HepG2 (cell line): Measurements from ENCODE around the gene TFB1M. TPM values are rescaled to one million over a fixed set of nuclear protein-coding genes. Genes with fewer than 3 reads are reported as not detected.

ENCODE experiments used
- ATF7 ChIP-seq, 2 experiments: fragments of 450-650 bp in 1 of 2; sonication (generic) in 1 of 2; formaldehyde crosslinking in 1 of 2; IDR thresholded peaks; 2 replicates each; pipeline versions ENCODE4 v1.4.0 to v1.6.1; 2016 to 2020; ENCODE audit warnings: antibody characterized with exemption in 1 of 2, mild to moderate bottlenecking in 1 of 2, missing genetic modification reagents in 1 of 2
- ATF7-NPFF ChIP-seq: sonication (generic); formaldehyde crosslinking; IDR thresholded peaks from 2 replicates; pipeline ENCODE4 v1.8.1; 2023; ENCODE audit warnings: mild to moderate bottlenecking, low read depth, missing genetic modification reagents, moderate library complexity
- ATRX ChIP-seq: sonication (generic); formaldehyde crosslinking; IDR thresholded peaks from 2 replicates; pipeline ENCODE4 v1.4.0; 2020; ENCODE audit warnings: missing genetic modification reagents, borderline replicate concordance
- CHCHD3 ChIP-seq: sonication (generic); formaldehyde crosslinking; IDR thresholded peaks from 2 replicates; pipeline ENCODE4 v1.8.0; 2022; ENCODE audit warnings: mild to moderate bottlenecking, missing genetic modification reagents, moderate library complexity
- ETV5 ChIP-seq: IDR thresholded peaks from 2 replicates; pipeline ENCODE4 v1.6.1; 2018; ENCODE audit warnings: missing biosample characterization, missing genetic modification reagents, inconsistent platforms, borderline replicate concordance
- FOXA1 ChIP-seq, 2 experiments: fragments of 450-650 bp in 1 of 2; sonication (generic) in 1 of 2; formaldehyde crosslinking in 1 of 2; IDR thresholded peaks; 2 replicates each; pipeline versions ENCODE4 v1.4.0 to v1.6.1; 2016 to 2020; ENCODE audit warnings: missing genetic modification reagents in 1 of 2
- FOXK2 ChIP-seq: fragments of 450-650 bp; IDR thresholded peaks from 2 replicates; pipeline ENCODE4 v1.6.1; 2016
- GABPA ChIP-seq, 2 experiments: IDR thresholded peaks; 2 replicates each; pipeline ENCODE4 v1.6.1; 2011 to 2016; ENCODE audit warnings: low read depth in 2 of 2, low read length in 1 of 2, missing biosample characterization in 1 of 2, missing genetic modification characterization in 1 of 2
- GTF2F1 ChIP-seq: fragments of 150-350 bp; IDR thresholded peaks from 2 replicates; pipeline ENCODE4 v1.6.1; 2014; ENCODE audit warnings: low read length
- HNRNPLL ChIP-seq: fragments of 200-400 bp; formaldehyde crosslinking; IDR thresholded peaks from 2 replicates; pipeline ENCODE4 v1.6.1; 2017; ENCODE audit warnings: mild to moderate bottlenecking, low read depth, low read length; ENCODE audit not compliant: poor library complexity, severe bottlenecking
- KDM6A ChIP-seq: IDR thresholded peaks from 2 replicates; pipeline ENCODE4 v1.6.1; 2016; ENCODE audit warnings: low read depth
- MATR3 ChIP-seq: sonication (generic); formaldehyde crosslinking; IDR thresholded peaks from 2 replicates; pipeline ENCODE4 v1.4.0; 2020; ENCODE audit warnings: missing genetic modification reagents
- NKX3-1 ChIP-seq: sonication (generic); formaldehyde crosslinking; IDR thresholded peaks from 2 replicates; pipeline ENCODE4 v1.5.0; 2020; ENCODE audit warnings: missing genetic modification reagents
- SMARCE1 ChIP-seq: fragments of 450-650 bp; IDR thresholded peaks from 2 replicates; pipeline ENCODE4 v1.6.1; 2017; ENCODE audit warnings: borderline replicate concordance
- SRY ChIP-seq: sonication (generic); formaldehyde crosslinking; IDR thresholded peaks from 2 replicates; pipeline ENCODE4 v1.8.0; 2022; ENCODE audit warnings: mild to moderate bottlenecking, missing genetic modification reagents
- TBL1XR1 ChIP-seq: fragments of 150-350 bp; IDR thresholded peaks from 2 replicates; pipeline ENCODE4 v1.6.1; 2014; ENCODE audit warnings: borderline replicate concordance, low read length; ENCODE audit not compliant: partially characterized antibody
- TOE1 ChIP-seq: sonication (generic); formaldehyde crosslinking; IDR thresholded peaks from 2 replicates; pipeline ENCODE4 v1.4.0; 2020; ENCODE audit warnings: mild to moderate bottlenecking, missing genetic modification reagents
- XRCC5 ChIP-seq: fragments of 200-400 bp; formaldehyde crosslinking; optimal IDR thresholded peaks from 2 replicates; pipeline ENCODE3; 2017; ENCODE audit warnings: mild to moderate bottlenecking, low read length
- ZFP90 ChIP-seq: sonication (generic); formaldehyde crosslinking; IDR thresholded peaks from 2 replicates; pipeline ENCODE4 v1.8.0; 2022; ENCODE audit warnings: missing genetic modification reagents, mild to moderate bottlenecking, inconsistent platforms, borderline replicate concordance
- ZNF207 ChIP-seq: fragments of 450-650 bp; IDR thresholded peaks from 2 replicates; pipeline ENCODE4 v1.6.1; 2016; ENCODE audit warnings: antibody characterized with exemption, borderline replicate concordance
- ZNF326 ChIP-seq: sonication (generic); formaldehyde crosslinking; IDR thresholded peaks from 2 replicates; pipeline ENCODE4 v1.4.0; 2020; ENCODE audit warnings: missing genetic modification reagents, borderline replicate concordance
- ZNF614 ChIP-seq: IDR thresholded peaks from 2 replicates; pipeline ENCODE4 v1.6.1; 2018; ENCODE audit warnings: missing biosample characterization, missing genetic modification reagents, inconsistent platforms, borderline replicate concordance
- ZNF629 ChIP-seq: sonication (generic); formaldehyde crosslinking; conservative IDR thresholded peaks from 2 replicates; pipeline ENCODE4 v1.5.0; 2020; ENCODE audit warnings: missing genetic modification reagents
- ZNF772 ChIP-seq: sonication (generic); formaldehyde crosslinking; IDR thresholded peaks from 2 replicates; pipeline ENCODE4 v1.5.0; 2020; ENCODE audit warnings: mild to moderate bottlenecking, missing genetic modification reagents
- ZNF841 ChIP-seq: sonication (generic); formaldehyde crosslinking; IDR thresholded peaks from 2 replicates; pipeline ENCODE4 v1.8.1; 2023; ENCODE audit warnings: missing genetic modification reagents, borderline replicate concordance
- polyA plus RNA-seq, 8 experiments: library from polyadenylated mRNA; depleted of rRNA in 3 of 8; stranded (reverse) in 7 of 8; unstranded in 1 of 8; fragments of >200 nt; fragmentation: Illumina TruSeq in 4 of 8; extraction: Trizol in 4 of 8; gene quantifications; 2 replicates each; pipeline versions ENCODE4 v1.2.1 to v1.2.3, GENCODE V29; 2011 to 2016; ENCODE audit warnings: low read depth in 4 of 8, missing spikeins in 1 of 8, mixed read lengths in 1 of 8; ENCODE audit not compliant: insufficient read depth in 1 of 8
- total RNA-seq, 5 experiments: library from RNA; depleted of rRNA; stranded (reverse); fragments of >200 nt; fragmentation: Illumina TruSeq; extraction: Trizol; gene quantifications; 2 replicates each; pipeline ENCODE4 v1.2.3, GENCODE V29; 2016; ENCODE audit warnings: low read depth in 1 of 5
- TF ChIP-seq, protein P1 (sequence below): sonication (generic); formaldehyde crosslinking; IDR thresholded peaks from 2 replicates; pipeline ENCODE4 v1.5.0; 2020; ENCODE audit warnings: mild to moderate bottlenecking, missing genetic modification reagents
- TF ChIP-seq, protein P2 (sequence below): sonication (generic); formaldehyde crosslinking; IDR thresholded peaks from 2 replicates; pipeline ENCODE4 v1.8.1; 2022; ENCODE audit warnings: mild to moderate bottlenecking, missing genetic modification reagents
- TF ChIP-seq, protein P3 (sequence below): sonication (generic); formaldehyde crosslinking; IDR thresholded peaks from 2 replicates; pipeline ENCODE4 v1.9.0; 2021; ENCODE audit warnings: missing genetic modification reagents, mild to moderate bottlenecking, borderline replicate concordance

Gene TFB1M
- total and polyA plus RNA-seq, 2 of the 13 experiments (the other 11 are each of a cell fraction or from before 2014, with no cell fraction given) = 91.4 to 122 TPM

DNA sequence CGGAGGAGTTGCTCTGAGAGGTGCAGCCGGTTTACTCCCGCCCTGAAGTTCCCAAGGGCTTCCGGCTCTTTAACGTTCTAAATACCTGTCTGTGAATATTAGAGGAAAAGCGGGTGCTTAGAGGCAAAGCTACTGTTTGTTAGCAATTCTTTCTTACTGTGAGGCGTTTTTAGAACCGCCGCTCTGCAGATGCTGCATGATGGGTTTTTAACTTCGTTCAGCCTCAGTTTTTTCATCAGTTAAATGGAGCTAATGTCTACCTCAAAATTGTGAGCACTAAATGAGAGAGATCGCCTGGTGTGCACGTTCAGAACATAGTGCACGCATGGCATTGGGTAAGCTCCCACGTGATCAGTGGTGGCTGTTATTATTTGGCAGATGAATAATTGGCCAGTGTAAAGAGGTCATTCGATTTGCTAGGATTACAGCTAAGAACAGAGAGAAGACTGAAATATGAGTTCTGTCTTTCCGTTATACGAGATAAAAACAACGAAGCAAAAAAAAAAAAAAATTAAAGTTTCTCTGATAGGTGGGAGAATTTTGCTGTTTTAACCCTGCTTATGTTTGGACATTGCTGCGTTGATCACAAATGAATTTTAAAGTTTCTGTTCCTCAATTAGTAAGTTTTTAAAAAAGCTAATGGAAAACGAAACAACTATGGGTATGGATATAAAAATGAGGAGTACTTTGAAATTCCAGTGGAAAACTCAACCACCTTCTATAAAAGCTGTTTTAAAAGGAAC is 660 bp upstream of the TFB1M start (continued):
- TF ChIP-seq, protein P1, sequence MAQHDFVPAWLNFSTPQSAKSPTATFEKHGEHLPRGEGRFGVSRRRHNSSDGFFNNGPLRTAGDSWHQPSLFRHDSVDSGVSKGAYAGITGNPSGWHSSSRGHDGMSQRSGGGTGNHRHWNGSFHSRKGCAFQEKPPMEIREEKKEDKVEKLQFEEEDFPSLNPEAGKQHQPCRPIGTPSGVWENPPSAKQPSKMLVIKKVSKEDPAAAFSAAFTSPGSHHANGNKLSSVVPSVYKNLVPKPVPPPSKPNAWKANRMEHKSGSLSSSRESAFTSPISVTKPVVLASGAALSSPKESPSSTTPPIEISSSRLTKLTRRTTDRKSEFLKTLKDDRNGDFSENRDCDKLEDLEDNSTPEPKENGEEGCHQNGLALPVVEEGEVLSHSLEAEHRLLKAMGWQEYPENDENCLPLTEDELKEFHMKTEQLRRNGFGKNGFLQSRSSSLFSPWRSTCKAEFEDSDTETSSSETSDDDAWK = no peak
- TF ChIP-seq CHCHD3 (CRISPR knock-in tag) = no peak
- TF ChIP-seq ZNF326 (CRISPR knock-in tag) = no peak
- no peak for TF ChIP-seq GABPA (IDR thresholded peaks at IDR 0.05; ENCODE audit: low read depth, low read length)
- peak; percentile 79 for TF ChIP-seq GABPA (CRISPR knock-in tag; IDR thresholded peaks at IDR 0.05; ENCODE audit: low read depth)
- no peak for TF ChIP-seq TBL1XR1
- no peak for TF ChIP-seq XRCC5
- TF ChIP-seq, protein P2, sequence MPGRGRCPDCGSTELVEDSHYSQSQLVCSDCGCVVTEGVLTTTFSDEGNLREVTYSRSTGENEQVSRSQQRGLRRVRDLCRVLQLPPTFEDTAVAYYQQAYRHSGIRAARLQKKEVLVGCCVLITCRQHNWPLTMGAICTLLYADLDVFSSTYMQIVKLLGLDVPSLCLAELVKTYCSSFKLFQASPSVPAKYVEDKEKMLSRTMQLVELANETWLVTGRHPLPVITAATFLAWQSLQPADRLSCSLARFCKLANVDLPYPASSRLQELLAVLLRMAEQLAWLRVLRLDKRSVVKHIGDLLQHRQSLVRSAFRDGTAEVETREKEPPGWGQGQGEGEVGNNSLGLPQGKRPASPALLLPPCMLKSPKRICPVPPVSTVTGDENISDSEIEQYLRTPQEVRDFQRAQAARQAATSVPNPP (CRISPR knock-in tag) = peak; percentile 89
- TF ChIP-seq SMARCE1 = no peak
- TF ChIP-seq ZNF772 (CRISPR knock-in tag) = peak; percentile 61; the same call in 1 of the 2 replicates
- peak; percentile 83; the same call in 1 of the 2 replicates for TF ChIP-seq TOE1 (CRISPR knock-in tag)
- TF ChIP-seq ZNF207 = no peak
- no peak for TF ChIP-seq ZNF841 (CRISPR knock-in tag)
- TF ChIP-seq ZFP90 (CRISPR knock-in tag) = no peak
- TF ChIP-seq HNRNPLL = no peak
- peak; percentile 33; the same call in 1 of the 2 replicates for TF ChIP-seq KDM6A (CRISPR knock-in tag)
- TF ChIP-seq ZNF614 (CRISPR knock-in tag) = no peak; the same call in 1 of the 2 replicates
- peak; percentile 51 for TF ChIP-seq NKX3-1 (CRISPR knock-in tag)
- TF ChIP-seq ATRX (CRISPR knock-in tag) = no peak
- no peak; the same call in 1 of the 2 replicates for TF ChIP-seq GTF2F1
- TF ChIP-seq ATF7 (IDR thresholded peaks at IDR 0.05) = no peak
- TF ChIP-seq ATF7 (CRISPR knock-in tag; IDR thresholded peaks at IDR 0.05) = no peak
- TF ChIP-seq SRY (CRISPR knock-in tag) = 0 out of 2 replicates have a peak, but pooled peaks have one; percentile 19
- TF ChIP-seq ATF7-NPFF (CRISPR knock-in tag) = no peak; the same call in 1 of the 2 replicates
- no peak for TF ChIP-seq FOXA1 (IDR thresholded peaks at IDR 0.05)
- TF ChIP-seq FOXA1 (CRISPR knock-in tag; IDR thresholded peaks at IDR 0.05) = no peak
- TF ChIP-seq, protein P3, sequence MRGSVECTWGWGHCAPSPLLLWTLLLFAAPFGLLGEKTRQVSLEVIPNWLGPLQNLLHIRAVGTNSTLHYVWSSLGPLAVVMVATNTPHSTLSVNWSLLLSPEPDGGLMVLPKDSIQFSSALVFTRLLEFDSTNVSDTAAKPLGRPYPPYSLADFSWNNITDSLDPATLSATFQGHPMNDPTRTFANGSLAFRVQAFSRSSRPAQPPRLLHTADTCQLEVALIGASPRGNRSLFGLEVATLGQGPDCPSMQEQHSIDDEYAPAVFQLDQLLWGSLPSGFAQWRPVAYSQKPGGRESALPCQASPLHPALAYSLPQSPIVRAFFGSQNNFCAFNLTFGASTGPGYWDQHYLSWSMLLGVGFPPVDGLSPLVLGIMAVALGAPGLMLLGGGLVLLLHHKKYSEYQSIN = no peak
- peak; percentile 30; the same call in 1 of the 2 replicates for TF ChIP-seq ETV5 (CRISPR knock-in tag)
- TF ChIP-seq MATR3 (CRISPR knock-in tag) = no peak
- 0 out of 2 replicates have a peak, but pooled peaks have one; percentile 29 for TF ChIP-seq FOXK2
- peak; percentile 99 for TF ChIP-seq ZNF629
